AG09319 (cell line): ENCODE data around the gene FNIP2.

ENCODE experiments used
- DNase-seq: peaks from one replicate; pipeline ENCODE4 v3.0.0-alpha.2; 2010; ENCODE audit warnings: low read depth; ENCODE audit errors: extremely low read depth
- CTCF ChIP-seq: IDR thresholded peaks from 2 replicates; pipeline ENCODE4 v1.5.1; 2011; ENCODE audit warnings: low read depth, mild to moderate bottlenecking, inconsistent platforms, low read length, moderate library complexity

FNIP2 gene

DNA sequence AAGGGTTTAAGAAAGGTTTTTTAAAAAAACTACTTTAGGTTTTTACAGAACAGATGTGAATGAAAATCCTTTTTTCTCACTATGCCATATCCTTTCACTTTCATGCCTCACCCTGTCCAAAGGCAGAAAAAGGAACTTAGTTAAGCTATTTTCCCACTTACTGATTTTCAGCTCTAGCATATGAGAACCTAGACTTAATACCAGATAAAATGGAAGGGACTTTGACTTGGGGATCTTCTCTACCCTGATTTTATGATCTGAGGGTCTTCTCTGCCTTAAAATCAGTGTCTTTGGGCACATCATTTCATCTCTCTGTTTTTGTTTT, 42.4 kb downstream of the FNIP2 start:
- TF ChIP-seq CTCF: no peak
- no peak for DNase-seq

- TF ChIP-seq CTCF: no peak
- DNase-seq: no peak
These were observed 42.9 kb downstream of the FNIP2 start for GRCh38 chr4:158811704-158812103.

GRCh38 chr4:158812133-158812532, 43.3 kb downstream of the FNIP2 start:
- TF ChIP-seq CTCF: no peak
- DNase-seq: no peak

GRCh38 chr4:158812543-158812942, 43.7 kb downstream of the FNIP2 start:
- TF ChIP-seq CTCF: no peak
- no peak for DNase-seq

- no peak for DNase-seq
- no peak for TF ChIP-seq CTCF
These were observed 44.3 kb downstream of the FNIP2 start for GRCh38 chr4:158813113-158813512.

DNA sequence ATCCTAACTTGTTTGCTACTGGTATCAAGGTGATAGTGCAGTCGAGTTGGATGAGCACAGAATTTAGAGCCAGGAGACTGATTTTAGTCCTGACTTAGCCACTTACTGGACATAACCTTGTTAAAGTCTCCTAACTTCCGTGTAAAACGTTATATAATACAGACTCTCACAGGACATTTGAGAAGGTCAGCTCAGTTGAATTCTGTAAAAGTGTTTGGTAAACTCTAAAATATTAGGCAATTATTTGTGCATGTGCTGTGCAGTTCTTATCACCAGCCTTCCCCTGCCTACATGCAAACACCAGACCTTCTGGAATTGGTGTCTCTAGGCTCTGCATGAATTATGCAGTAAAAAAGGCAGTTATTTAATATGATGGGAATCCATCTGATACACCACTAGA, 45.4 kb downstream of the FNIP2 start:
- DNase-seq: no peak

GRCh38 chr4:158814636-158815330, 46.0 kb downstream of the FNIP2 start:
- TF ChIP-seq CTCF: no peak

More for the DNA sequence above, 45.4 kb downstream of the FNIP2 start:
- no peak for TF ChIP-seq CTCF

More at GRCh38 chr4:158814636-158815330, 46.0 kb downstream of the FNIP2 start:
- DNase-seq: no peak
